Gastroesophageal sphincter (tissue), 4 donors: ENCODE data around the gene PAM. TPM values are rescaled to one million over a fixed set of nuclear protein-coding genes. Genes with fewer than 3 reads are reported as not detected.

Source experiments
- ATAC-seq: fragments of 150-250 bp; one replicate; pipeline ENCODE4 v1.9.1; 2016; ENCODE audit warnings: mild to moderate bottlenecking, moderate library complexity
- H3K27ac ChIP-seq, 4 donors: fragments of 200-600 bp; sonication (generic) in 3 of 4; 1 replicate in 3 of 4; 2 replicates in 1 of 4; pipeline ENCODE4 v1.5.1; 2016 to 2019
- H3K27me3 ChIP-seq: fragments of 200-600 bp; sonication (generic); one replicate; pipeline ENCODE4 v1.5.1; 2019
- H3K36me3 ChIP-seq, 2 donors: fragments of 200-600 bp; sonication (generic); one replicate each; pipeline ENCODE4 v1.5.1; 2019; ENCODE audit warnings: control low read depth in 1 of 2
- H3K4me1 ChIP-seq, 3 donors: fragments of 200-600 bp; sonication (generic); 1 replicate in 2 of 3; 2 replicates in 1 of 3; pipeline ENCODE4 v1.5.1; 2016 to 2019; ENCODE audit warnings: control low read depth in 2 of 3
- H3K4me3 ChIP-seq, 2 donors: fragments of 200-600 bp; sonication (generic); one replicate each; pipeline ENCODE4 v1.5.1; 2019; ENCODE audit warnings: mild to moderate bottlenecking in 1 of 2, moderate library complexity in 1 of 2
- H3K9me3 ChIP-seq, 3 donors: fragments of 200-600 bp; sonication (generic); one replicate each; pipeline ENCODE4 v1.5.1; 2017 to 2019; ENCODE audit warnings: control low read depth in 2 of 3
- EP300 ChIP-seq: sonication (generic); formaldehyde crosslinking; IDR thresholded peaks from one replicate; pipeline ENCODE4 v1.6.1; 2017; ENCODE audit warnings: antibody characterized with exemption, mild to moderate bottlenecking
- POLR2A ChIP-seq, 2 donors: fragments of 450-650 bp; IDR thresholded peaks; one replicate each; pipeline ENCODE4 v1.6.1; 2017; ENCODE audit warnings: antibody characterized with exemption in 2 of 2, mild to moderate bottlenecking in 2 of 2, moderate library complexity in 1 of 2
- POLR2AphosphoS5 ChIP-seq: sonication (generic); formaldehyde crosslinking; IDR thresholded peaks from one replicate; pipeline ENCODE4 v1.6.1; 2017; ENCODE audit warnings: antibody characterized with exemption
- WGBS, 2 donors: methylation state at CpG; one replicate each; pipeline ENCODE4 v1.1.5; 2018; ENCODE audit warnings: low coverage in 1 of 2; 5-methylcytosine and 5-hydroxymethylcytosine counted together
- total RNA-seq, 4 donors: library from RNA; depleted of rRNA; stranded (reverse); fragments of >200 nt; gene quantifications; one replicate each; pipeline ENCODE4 v1.1.0, GENCODE V29; 2016
- TF ChIP-seq, protein P1 (sequence below), 4 experiments: fragments of 200-600 bp in 2 of 4; fragments of 450-650 bp in 2 of 4; sonication (generic) in 1 of 4; IDR thresholded peaks; one replicate each; pipeline ENCODE4 v1.5.1; 2017 to 2019; ENCODE audit warnings: antibody characterized with exemption in 4 of 4, mild to moderate bottlenecking in 2 of 4, moderate library complexity in 2 of 4

PAM gene
- total RNA-seq, 4 donors from 2014 or later = 247 to 404 (median 311) TPM

- no peak for TF ChIP-seq POLR2A (IDR thresholded peaks at IDR 0.05)
- TF ChIP-seq EP300 = no peak
- TF ChIP-seq, protein P1, sequence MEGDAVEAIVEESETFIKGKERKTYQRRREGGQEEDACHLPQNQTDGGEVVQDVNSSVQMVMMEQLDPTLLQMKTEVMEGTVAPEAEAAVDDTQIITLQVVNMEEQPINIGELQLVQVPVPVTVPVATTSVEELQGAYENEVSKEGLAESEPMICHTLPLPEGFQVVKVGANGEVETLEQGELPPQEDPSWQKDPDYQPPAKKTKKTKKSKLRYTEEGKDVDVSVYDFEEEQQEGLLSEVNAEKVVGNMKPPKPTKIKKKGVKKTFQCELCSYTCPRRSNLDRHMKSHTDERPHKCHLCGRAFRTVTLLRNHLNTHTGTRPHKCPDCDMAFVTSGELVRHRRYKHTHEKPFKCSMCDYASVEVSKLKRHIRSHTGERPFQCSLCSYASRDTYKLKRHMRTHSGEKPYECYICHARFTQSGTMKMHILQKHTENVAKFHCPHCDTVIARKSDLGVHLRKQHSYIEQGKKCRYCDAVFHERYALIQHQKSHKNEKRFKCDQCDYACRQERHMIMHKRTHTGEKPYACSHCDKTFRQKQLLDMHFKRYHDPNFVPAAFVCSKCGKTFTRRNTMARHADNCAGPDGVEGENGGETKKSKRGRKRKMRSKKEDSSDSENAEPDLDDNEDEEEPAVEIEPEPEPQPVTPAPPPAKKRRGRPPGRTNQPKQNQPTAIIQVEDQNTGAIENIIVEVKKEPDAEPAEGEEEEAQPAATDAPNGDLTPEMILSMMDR (IDR thresholded peaks at IDR 0.05) = no peak
Observed at GRCh38 chr5:103033696-103034095, 278.6 kb downstream of the PAM start.

GRCh38 chr5:103034662-103035392, 279.7 kb downstream of the PAM start:
- Histone ChIP-seq H3K27me3 (no peaks in the 10 kb centered on the region), H3K4me3 (no peak overlapping the region), H3K27ac (no peak overlapping the region), H3K36me3 (peaks cover 0 to 36% of the 10 kb centered on the region in 2 donors), H3K4me1 (no peaks in the 10 kb centered on the region), H3K9me3 (peaks cover 0 to 5% (median 0%) of the 10 kb centered on the region in 3 donors)
- no peak for TF ChIP-seq EP300
- TF ChIP-seq POLR2AphosphoS5 = no peak
- TF ChIP-seq, protein P1 (IDR thresholded peaks at IDR 0.05) = no peak
- TF ChIP-seq POLR2A (IDR thresholded peaks at IDR 0.05) = no peak
- 100% methylated on average over 1 of the region's 8 CpGs; no CpG with 5 or more reads in 1 of the 2 donors for WGBS, 2 donors
- no peak for ATAC-seq

More at GRCh38 chr5:103033696-103034095, 278.6 kb downstream of the PAM start:
- ATAC-seq = no peak
- WGBS, 2 donors = 92 to 100% methylated on average over 1 to 5 of the region's 6 CpGs
- H3K4me3 ChIP-seq = no peak overlapping the region
- no peaks in the 10 kb centered on the region for H3K4me1 ChIP-seq
- peaks cover 0 to 5% (median 0%) of the 10 kb centered on the region in 3 donors for H3K9me3 ChIP-seq
- no peak overlapping the region for H3K27ac ChIP-seq
- H3K27me3 ChIP-seq = no peaks in the 10 kb centered on the region
- peaks cover 0 to 47% of the 10 kb centered on the region in 2 donors for H3K36me3 ChIP-seq

GRCh38 chr5:103035701-103036100, 280.6 kb downstream of the PAM start:
- TF ChIP-seq POLR2A (IDR thresholded peaks at IDR 0.05) = no peak
- TF ChIP-seq EP300 = no peak
- no peak for TF ChIP-seq POLR2AphosphoS5
- TF ChIP-seq, protein P1 (IDR thresholded peaks at IDR 0.05) = no peak
- H3K4me3 ChIP-seq = no peak overlapping the region
- H3K27me3 ChIP-seq = no peaks in the 10 kb centered on the region
- ATAC-seq = no peak
- H3K9me3 ChIP-seq = peaks cover 0 to 5% (median 0%) of the 10 kb centered on the region in 3 donors
- no peaks in the 10 kb centered on the region for H3K4me1 ChIP-seq
- WGBS, 2 donors = 31 to 78% methylated on average over 2 of the region's 2 CpGs
- H3K36me3 ChIP-seq = peaks cover 0 to 27% of the 10 kb centered on the region in 2 donors
- H3K27ac ChIP-seq = no peak overlapping the region

DNA sequence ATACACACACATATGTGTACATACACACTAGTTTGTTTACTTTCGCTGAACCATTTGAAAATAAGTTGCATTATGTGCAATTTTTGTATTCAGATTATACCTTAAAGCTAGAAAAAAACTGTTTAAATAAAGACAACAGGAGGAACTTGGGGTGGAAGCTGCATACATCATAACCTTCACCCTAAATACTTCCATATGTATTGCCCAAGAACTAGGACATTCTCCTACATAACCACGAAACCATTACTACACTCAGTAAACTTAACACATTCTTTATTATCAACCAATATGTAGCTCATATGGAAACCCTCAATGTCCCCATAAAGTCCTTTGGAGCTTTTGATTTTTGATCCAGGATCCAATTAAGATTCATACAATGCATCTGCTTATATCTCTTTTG, 281.5 kb downstream of the PAM start:
- Histone ChIP-seq H3K9me3 (peaks cover 0 to 5% (median 0%) of the 10 kb centered on the region in 3 donors), H3K4me3 (no peak overlapping the region), H3K27ac (no peak overlapping the region), H3K36me3 (peaks cover 0 to 19% of the 10 kb centered on the region in 2 donors), H3K27me3 (no peaks in the 10 kb centered on the region), H3K4me1 (no peaks in the 10 kb centered on the region)
- TF ChIP-seq POLR2AphosphoS5 (no peak), EP300 (no peak), POLR2A (IDR thresholded peaks at IDR 0.05) (no peak)
- TF ChIP-seq, protein P1 (IDR thresholded peaks at IDR 0.05) = no peak
- ATAC-seq = no peak
- WGBS, 2 donors = 88 to 100% methylated on average over 2 of the region's 2 CpGs
